Measurements from ENCODE around the gene KIF13A. TPM values are rescaled to one million over a fixed set of nuclear protein-coding genes. Genes with fewer than 3 reads are reported as not detected.

Gene KIF13A
- total RNA-seq, 2 donors from 2014 or later, result 35.3 to 45.0 TPM

DNA sequence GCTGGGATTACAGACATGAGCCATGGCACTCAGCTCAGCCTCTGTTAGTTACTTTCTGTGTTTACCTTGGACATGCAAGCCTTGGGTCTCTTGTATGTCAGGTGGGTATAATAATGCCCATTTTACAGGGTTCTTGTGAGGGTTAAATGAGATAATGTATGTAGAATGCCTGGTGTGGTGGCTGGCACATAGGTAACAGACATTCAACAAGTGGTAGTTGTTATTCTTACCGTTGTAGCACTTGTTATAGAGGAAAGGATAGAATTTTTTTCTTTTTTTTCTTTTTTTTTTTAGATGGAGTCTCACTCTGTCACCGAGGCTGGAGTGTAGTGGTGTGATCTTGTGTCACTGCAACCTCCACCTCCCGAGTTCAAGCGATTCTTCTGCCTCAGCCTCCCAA lies 8.0 kb upstream of the KIF13A start:
- TF ChIP-seq CTCF (conservative IDR thresholded peaks at IDR 0.05), result no peak
- no peaks in the 10 kb centered on the region for H3K27me3 ChIP-seq (ENCODE audit: control insufficient read depth, insufficient read depth, low read length, poor library complexity, severe bottlenecking)
- H3K4me3 Mint-ChIP-seq, result no peak overlapping the region
- no peaks in the 10 kb centered on the region for H3K36me3 ChIP-seq (ENCODE audit: control insufficient read depth, insufficient read depth, low read length)
- H3K27ac Mint-ChIP-seq, result no peak overlapping the region
- no peak overlapping the region for H3K27ac ChIP-seq (ENCODE audit: low read depth, low read length)
- no peak overlapping the region for H3K4me3 ChIP-seq (ENCODE audit: low read length)
- 81 to 94% methylated on average over 3 to 4 of the region's 4 CpGs for WGBS, 2 experiments (ENCODE audit: insufficient coverage in 1 of 2, insufficient read length in 1 of 2)
- H3K9me3 Mint-ChIP-seq, result no peaks in the 10 kb centered on the region
- no peaks in the 10 kb centered on the region for H3K9me3 ChIP-seq (ENCODE audit: control insufficient read depth, low read length)
- peaks cover 10% of the 10 kb centered on the region for H3K27me3 Mint-ChIP-seq (ENCODE audit: insufficient read depth)
- no peaks in the 10 kb centered on the region for H3K4me1 ChIP-seq (ENCODE audit: control insufficient read depth, insufficient read depth, low read length)
- no peaks in the 10 kb centered on the region for H3K36me3 Mint-ChIP-seq (ENCODE audit: low read depth)
- H3K4me1 Mint-ChIP-seq, result no peaks in the 10 kb centered on the region
- no peak overlapping the region for H3K9ac ChIP-seq (ENCODE audit: extremely low read depth, low read length, poor library complexity, severe bottlenecking)
- no peak for DNase-seq

- Histone ChIP-seq H3K36me3 (ENCODE audit: control insufficient read depth, insufficient read depth, low read length) (no peaks in the 10 kb centered on the region), H3K4me3 (ENCODE audit: low read length) (no peak overlapping the region), H3K27ac (ENCODE audit: low read depth, low read length) (no peak overlapping the region), H3K9ac (ENCODE audit: extremely low read depth, low read length, poor library complexity, severe bottlenecking) (no peak overlapping the region), H3K9me3 (ENCODE audit: control insufficient read depth, low read length) (no peaks in the 10 kb centered on the region), H3K4me1 (ENCODE audit: control insufficient read depth, insufficient read depth, low read length) (no peaks in the 10 kb centered on the region), H3K27me3 (ENCODE audit: control insufficient read depth, insufficient read depth, low read length, poor library complexity, severe bottlenecking) (no peaks in the 10 kb centered on the region)
- Mint-ChIP-seq H3K9me3 (no peaks in the 10 kb centered on the region), H3K4me3 (no peak overlapping the region), H3K4me1 (no peaks in the 10 kb centered on the region), H3K27ac (no peak overlapping the region), H3K27me3 (ENCODE audit: insufficient read depth) (peaks cover 19% of the 10 kb centered on the region), H3K36me3 (ENCODE audit: low read depth) (no peaks in the 10 kb centered on the region)
- TF ChIP-seq CTCF (conservative IDR thresholded peaks at IDR 0.05), result no peak
- DNase-seq, result no peak
- 94 to 96% methylated on average over 2 of the region's 2 CpGs for WGBS, 2 experiments (ENCODE audit: insufficient coverage in 1 of 2, insufficient read length in 1 of 2)
Observed at GRCh38 chr6:17994019-17994418, 6.6 kb upstream of the KIF13A start.

DNA sequence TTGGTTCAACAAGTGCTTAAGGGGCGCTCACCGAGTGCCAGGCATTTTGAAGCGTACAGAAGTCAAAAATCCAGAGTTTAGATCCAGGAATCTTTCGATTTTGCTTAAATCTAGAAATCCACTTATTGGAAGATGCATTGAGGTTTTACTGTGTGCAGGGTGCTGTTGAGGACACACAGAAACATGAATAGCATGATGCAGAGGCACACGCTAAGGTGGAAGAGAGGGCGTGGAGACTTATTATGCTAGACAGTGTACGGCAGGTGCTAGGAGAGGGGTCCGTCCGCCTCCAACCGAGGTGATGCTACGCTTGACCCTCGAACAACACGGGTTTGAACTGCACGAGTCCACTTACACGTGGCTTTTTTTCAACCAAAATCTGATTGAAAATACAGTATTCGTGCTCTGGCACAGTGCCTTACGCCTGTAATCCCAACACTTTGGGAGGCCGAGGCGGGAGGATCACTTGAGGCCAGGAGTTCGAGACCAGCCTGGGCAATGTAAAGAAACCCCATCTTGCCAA lies 1.0 kb upstream of the KIF13A start:
- no peak overlapping the region for H3K27ac ChIP-seq (ENCODE audit: low read depth, low read length)
- TF ChIP-seq CTCF (conservative IDR thresholded peaks at IDR 0.05), result no peak
- H3K9me3 ChIP-seq (ENCODE audit: control insufficient read depth, low read length), result no peaks in the 10 kb centered on the region
- no peak overlapping the region for H3K27ac Mint-ChIP-seq
- peaks cover 21% of the 10 kb centered on the region for H3K27me3 Mint-ChIP-seq (ENCODE audit: insufficient read depth)
- H3K4me1 ChIP-seq (ENCODE audit: control insufficient read depth, insufficient read depth, low read length), result peaks cover 7% of the 10 kb centered on the region
- peak overlapping the region; percentile 88 for H3K4me3 ChIP-seq (ENCODE audit: low read length)
- H3K4me1 Mint-ChIP-seq, result peaks cover 26% of the 10 kb centered on the region
- WGBS, 2 experiments (ENCODE audit: insufficient coverage in 1 of 2, insufficient read length in 1 of 2), result 80 to 83% methylated on average over 20 of the region's 20 CpGs
- no peaks in the 10 kb centered on the region for H3K36me3 ChIP-seq (ENCODE audit: control insufficient read depth, insufficient read depth, low read length)
- peak overlapping the region; percentile 75 for H3K4me3 Mint-ChIP-seq
- no peak for DNase-seq
- peak overlapping the region; percentile 49 for H3K9ac ChIP-seq (ENCODE audit: extremely low read depth, low read length, poor library complexity, severe bottlenecking)
- no peaks in the 10 kb centered on the region for H3K9me3 Mint-ChIP-seq
- peaks cover 3% of the 10 kb centered on the region for H3K36me3 Mint-ChIP-seq (ENCODE audit: low read depth)
- no peaks in the 10 kb centered on the region for H3K27me3 ChIP-seq (ENCODE audit: control insufficient read depth, insufficient read depth, low read length, poor library complexity, severe bottlenecking)

Measured in endodermal cell (in vitro differentiated cells).